ENCODE data around the gene OR56A3.
"Not testable (repeated sequence)": the region's sequence is repeated elsewhere in the genome, so short reads cannot be mapped to it uniquely, and the experiment has no call there.

The OR56A3 gene, protein sequence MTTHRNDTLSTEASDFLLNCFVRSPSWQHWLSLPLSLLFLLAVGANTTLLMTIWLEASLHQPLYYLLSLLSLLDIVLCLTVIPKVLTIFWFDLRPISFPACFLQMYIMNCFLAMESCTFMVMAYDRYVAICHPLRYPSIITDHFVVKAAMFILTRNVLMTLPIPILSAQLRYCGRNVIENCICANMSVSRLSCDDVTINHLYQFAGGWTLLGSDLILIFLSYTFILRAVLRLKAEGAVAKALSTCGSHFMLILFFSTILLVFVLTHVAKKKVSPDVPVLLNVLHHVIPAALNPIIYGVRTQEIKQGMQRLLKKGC

DNA sequence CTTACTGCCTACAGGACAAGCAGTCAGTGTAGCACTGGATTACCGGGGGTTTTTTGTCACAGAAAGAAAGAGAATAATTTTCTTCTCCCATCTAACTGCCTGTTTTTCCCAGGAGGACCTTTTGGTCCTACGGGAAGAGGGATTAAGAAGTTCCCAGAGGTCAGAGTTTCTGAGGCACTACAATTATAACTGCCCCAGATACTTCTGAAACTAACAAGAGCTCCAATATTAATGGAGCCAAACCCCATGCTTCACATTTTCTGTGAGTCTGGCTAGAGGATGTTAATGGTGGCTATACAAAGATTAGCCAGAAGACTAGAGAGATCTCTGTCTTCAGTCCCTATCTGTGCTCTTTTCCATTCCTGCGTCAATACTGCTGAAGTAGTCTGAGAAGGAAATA, at the start of gene OR56A3:
Gene OR56A3, plus strand, starts transcription at position 301 of the 400 bp plus-strand sequence. CDS start 5,096 bp downstream, outside the sequence.
- no peak for DNase-seq

DNA sequence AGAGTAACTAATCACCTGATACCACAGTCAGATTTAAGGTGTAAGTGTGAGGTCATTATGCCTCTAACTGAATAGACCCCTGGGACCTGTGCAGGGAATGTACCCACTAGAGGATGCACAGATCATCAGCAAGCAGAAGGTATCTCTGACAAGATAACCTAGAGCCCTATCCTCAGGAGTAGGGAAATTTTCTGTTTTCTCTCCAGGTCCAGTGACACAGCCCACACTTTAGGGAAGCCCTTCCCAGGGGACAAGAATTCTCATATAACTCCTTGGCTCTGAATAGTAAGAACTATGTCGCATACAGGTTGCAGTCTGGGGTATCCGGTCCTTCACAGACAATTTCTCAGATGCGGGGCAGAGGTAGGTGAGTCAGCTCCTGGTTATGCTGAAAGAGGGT, 49.1 kb upstream of the OR56A3 start, which contains the start of gene OR52E5:
Gene OR52E5, plus strand, starts transcription at position 301 of the 400 bp plus-strand sequence. CDS start 7,569 bp downstream, outside the sequence.
- no peak for DNase-seq

DNA sequence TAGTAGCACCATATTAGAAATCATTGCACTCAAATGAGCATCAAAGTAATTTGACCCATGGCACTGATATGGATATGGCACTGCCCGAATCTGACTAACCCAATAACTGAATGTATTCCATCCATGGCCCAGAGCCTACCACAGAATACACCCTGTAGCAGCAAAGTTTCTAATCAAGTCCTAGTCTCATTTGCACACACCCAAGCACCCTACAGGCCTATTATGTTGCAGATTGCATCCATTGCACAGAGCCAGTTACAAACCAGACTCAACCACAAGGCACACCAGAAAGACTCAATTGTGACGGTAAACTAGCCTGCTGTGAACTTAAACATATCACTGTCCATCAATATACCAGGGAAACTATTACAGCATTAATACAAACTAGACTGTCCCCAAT, 42.5 kb upstream of the OR56A3 start:
- DNase-seq = no peak

DNA sequence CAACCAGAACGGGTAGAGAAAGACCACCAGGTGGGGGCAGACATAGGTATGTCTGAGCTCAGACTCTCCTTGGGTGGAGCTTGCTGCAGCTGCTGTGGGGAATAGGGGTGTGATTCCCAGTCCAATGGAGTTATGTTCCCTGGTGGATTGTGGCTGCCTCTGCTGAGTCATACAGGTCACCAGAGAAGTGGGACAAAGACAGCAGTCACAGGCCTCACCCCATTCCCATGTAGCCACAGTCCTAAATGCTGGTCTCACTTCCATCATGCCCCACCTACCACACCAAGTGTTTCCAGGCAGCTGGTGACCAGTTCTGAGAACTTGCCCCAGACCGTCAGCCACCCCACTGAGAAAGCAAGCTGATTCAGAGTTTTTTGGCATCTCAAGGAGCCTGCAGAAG, 31.5 kb upstream of the OR56A3 start:
- no peak for DNase-seq

DNA sequence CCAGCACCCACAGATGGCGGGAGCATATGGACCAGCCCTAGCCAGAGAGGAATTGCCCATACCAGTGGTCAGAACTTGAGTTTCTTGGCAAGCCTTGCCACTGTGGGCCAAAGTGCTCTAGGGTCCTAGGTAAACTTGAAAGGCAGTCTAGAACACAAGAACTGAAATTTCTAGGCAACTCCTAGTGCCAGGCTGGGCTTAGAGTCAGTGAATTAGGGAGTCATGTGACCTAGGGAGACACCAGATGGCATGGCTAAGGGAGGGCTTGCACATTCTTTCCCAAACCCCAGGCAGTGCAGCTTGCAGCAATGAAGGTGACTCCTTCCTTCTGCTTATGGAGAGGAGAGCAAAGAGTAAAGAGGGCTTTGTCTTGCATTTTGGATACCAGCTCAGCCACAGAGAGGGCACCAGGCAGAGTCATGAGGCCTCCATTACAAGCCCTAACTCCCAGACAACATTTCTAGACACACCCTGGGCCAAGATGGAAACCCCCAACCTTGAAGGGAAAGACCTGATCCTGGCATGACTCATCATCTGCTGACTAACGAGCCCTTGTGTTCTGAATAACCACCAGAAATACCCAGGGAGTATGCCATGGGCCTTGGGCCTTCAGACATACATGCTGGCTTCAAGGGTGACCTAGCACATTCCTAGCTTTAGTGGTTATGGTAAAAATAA, 19.2 kb upstream of the OR56A3 start:
- DNase-seq = no peak

DNA sequence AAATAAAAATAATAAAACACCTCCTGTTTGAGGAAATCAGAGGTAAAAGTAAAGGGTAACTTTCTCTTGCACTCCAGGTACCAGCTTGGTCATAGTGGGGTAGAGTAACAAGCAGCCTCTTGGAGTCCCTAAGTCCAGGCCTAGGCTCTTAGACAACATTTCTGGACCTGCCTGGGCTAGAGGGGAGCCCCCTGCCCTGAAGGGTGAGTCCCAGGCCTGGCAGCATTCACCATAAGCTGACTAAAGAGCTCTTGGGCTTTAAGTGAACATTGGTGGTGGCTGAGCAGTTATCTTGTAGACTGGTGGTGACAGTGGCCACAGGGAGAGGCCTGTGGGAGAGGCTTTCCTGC, 18.6 kb upstream of the OR56A3 start:
- no peak for DNase-seq

DNA sequence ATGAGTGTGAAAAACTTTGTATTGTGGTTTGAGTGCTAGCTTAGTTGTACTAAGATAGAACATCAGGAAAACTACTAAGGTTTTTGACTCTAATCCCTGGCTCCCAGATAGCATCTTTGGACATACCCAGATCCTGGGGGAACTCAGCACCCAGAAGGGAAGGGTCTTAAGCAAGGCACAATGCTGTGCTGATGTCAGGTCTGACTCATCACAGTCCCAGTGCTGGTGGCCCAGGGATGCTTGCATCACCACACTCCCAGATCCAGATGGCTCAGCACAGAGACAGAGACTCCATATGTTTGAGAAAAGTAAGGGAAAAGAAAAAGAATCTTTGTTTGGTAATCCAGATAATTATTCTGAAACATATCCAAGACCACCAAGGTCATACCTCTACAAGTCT, 18.3 kb upstream of the OR56A3 start:
- no peak for DNase-seq

DNA sequence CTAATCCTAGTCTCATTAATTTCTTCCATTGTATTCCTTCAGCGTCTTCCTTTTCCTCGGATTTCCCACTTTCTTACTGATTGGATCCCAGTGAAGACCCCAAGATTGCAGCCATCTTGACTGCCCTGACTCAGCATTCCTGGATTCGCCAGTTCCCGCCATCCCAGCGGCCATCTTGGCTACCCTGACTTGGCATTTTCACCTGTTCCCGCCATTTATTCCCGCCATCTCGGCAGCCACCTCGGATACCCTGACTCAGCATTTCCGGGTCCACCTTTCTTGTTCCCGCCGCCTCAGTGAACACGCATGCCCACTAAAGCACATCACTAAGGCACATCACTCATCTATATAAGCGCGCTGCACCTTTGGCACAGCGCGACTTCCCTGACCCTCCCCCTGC, 13.8 kb upstream of the OR56A3 start:
- no peak for DNase-seq

DNA sequence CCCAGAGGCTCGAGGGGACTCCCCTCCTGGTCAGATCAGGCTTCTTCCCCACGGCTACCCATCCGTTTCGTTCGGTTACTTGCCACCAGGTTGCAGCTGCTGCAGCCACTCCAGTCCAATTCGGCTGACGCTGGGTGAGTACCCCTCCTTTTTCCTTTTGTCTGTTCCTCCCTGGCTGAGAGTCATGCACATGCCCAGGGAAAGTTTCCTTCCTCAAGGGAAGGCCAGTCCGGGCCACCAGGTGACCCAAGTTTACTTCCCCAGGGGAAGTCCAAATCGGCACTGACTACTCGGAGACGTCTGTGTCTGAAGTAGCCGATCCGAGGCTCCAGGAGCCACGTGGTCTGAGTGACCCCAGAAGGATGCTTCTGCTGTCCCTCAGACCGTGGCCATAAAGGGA, 13.2 kb upstream of the OR56A3 start:
- no peak for DNase-seq

DNA sequence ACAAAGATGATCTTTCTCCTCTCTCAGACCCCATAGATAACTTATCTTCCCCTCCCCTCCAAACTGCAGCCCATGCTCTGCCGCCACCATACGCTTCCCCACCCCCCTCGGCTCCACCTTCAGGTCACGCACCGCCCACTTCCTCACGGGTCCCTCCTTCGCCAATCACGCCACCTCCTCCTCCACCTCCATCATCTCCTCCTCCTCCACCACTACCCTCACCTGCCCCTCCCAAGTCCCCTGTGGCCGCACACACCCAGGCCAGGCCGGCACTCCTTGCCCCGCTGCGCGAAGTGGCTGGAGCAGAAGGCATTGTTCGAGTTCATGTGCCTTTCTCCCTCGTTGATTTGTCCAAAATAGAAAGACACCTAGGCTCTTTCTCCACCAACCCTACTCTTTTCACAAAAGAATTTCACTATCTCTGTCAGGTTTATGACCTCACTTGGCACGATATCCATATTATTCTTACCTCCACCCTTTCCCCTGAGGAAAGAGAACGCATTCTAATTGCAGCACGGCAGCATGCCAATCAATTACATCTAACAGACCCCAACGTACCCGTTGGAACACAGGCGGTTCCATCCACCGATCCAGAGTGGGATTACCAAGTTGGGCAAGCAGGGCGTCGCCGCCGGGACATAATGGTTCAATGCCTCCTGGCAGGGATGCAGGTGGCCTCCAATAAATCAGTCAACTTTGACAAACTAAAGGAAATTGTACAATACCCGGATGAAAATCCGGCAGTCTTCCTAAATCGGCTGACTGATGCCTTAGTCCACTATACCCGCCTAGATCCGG, 12.3 kb upstream of the OR56A3 start:
- no peak for DNase-seq

DNA sequence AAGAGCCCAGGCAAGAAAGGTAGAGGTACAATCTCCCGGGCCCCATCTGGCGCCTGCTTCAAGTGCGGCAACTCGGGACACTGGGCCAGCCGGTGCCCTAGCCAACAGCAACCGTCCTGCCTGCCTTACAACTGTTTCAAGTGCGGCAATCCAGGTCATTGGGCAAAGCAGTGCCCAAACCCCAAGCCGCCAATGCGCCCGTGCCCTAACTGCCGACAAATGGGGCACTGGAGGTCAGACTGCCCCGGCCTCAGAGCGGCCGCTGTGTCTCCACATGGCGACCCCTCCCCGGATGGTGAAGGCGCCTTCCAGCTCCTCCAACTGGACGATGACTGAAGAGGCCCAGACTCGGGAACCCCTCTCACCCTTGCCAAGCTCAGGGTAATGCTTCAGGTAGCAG, 11.4 kb upstream of the OR56A3 start:
- no peak for DNase-seq

DNA sequence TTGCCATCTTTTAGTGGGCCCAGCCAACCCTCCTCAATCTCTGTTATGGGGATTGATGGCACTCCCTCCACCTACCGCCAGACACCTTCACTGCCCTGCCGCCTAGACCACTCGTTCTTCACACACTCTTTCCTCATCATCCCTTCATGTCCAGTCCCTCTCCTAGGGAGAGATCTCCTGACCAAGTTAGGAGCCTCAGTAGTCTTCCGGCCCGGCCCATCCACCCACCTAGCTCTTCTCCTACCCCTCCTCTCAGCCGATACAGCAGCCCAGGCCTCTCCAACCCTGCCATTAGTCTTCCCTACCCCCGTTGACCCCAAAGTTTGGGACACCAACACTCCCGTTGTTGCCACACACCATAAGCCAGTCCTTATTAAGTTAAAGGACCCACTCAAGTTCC, 11.0 kb upstream of the OR56A3 start:
- no peak for DNase-seq

DNA sequence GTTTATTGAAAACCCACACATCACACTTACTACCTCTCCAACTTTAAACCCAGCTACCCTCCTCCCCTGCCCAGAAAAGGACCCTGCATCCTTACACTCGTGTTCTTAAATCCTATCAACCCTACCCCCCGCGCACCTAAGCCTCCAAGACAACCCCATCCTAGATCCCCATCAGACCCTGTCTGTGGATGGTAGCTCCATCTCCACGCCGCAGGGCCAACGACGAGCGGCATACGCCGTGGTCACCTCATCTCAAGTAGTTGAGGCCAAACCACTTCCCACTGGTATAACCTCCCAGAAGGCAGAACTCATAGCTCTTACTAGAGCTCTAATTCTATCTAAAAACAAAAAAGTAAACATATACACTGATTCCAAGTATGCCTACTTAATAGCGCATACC, 9.4 kb upstream of the OR56A3 start:
- no peak for DNase-seq

DNA sequence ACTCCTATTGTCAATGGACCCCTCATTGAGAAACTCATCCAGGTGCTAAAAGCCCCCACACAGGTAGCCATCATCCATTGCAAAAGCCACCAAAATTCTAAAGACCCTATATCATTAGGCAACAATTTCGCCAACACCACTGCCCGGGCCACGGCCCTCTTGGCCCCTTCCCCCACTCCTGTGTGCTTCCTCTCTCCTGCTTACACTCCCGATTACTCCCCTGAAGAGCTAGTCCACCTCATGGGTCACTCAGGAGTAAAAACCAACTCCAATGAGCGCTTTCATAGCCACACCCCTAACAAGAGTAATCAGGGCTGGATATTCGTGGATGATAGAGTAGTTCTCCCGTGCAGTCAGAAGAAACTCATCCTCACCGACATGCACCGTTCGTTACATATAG, 8.9 kb upstream of the OR56A3 start:
- DNase-seq = no peak

DNA sequence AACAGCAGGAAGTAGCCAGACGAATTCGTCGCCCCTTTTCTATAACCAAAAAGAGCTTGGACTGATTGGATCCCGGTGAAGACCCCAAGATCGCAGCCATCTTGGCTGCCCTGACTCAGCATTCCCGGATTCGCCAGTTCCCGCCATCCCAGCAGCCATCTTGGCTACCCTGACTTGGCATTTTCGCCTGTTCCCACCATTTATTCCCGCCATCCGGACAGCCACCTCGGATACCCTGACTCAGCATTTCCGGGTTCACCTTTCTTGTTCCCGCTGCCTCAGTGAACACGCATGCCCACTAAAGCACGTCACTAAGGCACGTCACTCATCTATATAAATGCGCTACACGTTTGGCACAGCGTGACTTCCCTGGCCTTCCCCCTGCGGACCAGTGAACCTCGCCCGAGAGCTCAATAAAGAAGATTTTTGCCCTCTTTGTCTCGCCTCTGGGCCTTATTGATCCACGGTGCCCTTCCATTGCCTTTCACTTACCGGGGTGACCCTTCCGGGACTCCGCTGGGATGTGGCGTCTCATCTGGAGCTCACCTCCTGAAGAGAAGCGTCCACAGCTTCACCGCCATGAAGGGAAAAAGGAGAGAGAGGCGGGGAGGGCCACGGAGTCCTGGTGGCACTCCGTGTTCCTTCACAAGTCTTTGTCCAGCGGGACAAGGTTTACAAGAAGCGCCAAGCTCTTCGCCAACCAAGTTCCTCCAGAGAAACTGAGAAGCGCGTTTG, 4.0 kb upstream of the OR56A3 start:
- no peak for DNase-seq

DNA sequence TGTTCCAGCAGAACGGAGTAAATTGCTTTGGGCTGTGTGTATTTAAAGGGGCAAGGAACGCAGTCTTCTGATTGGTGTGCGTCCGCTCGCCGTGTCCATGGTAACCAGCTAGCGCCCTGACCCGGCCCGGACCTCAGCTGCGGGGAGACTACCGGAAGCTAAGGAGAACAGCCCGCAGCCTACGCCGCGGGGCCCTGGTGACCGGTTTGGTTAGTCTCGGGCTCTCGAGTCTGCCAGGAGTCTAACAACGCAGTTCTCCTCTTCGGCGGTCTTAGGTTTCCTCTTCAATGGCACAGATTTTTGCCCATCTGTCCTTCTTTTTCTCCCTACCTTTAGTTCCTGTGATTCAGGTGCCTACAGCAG, 3.5 kb upstream of the OR56A3 start:
- DNase-seq = no peak

DNA sequence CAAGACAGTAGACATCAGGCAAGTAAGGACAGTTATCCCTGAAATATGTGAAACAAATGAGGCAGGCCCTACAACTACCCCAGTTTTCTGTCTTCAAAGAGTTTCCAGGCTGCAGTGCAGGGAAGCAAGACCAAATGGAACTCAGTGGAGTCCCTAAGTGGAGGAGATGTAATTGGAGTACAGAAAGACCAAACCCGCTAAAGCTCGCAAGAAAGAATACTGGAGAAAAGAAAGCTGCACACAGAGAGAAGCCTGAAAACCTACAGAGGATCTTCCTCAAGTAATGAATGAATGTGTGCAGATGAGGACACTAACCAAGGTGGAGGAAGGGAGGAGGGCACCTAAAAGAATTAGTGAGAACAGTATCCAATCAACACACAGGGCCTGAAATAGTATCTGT, 1.3 kb upstream of the OR56A3 start:
- DNase-seq = no peak

DNA sequence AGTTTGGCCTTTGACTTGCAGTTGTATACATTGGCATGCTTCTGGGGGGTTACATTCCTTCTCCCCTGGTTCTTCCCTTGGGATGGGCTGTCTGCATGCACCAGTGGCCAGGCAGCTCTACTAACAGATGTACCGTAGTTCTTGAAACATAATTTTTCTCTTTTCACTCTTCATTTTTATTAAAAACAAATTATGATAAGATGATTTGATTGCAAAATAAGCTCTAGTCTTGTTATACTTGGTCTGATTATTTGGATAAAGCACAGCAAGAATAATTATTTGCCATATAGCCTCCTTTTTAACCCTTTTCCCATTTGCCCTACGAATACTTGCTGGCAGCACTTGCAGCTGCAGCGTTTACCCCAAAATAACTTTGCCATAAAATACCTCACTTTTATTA, 13.5 kb downstream of the OR56A3 start:
- no peak for DNase-seq

DNA sequence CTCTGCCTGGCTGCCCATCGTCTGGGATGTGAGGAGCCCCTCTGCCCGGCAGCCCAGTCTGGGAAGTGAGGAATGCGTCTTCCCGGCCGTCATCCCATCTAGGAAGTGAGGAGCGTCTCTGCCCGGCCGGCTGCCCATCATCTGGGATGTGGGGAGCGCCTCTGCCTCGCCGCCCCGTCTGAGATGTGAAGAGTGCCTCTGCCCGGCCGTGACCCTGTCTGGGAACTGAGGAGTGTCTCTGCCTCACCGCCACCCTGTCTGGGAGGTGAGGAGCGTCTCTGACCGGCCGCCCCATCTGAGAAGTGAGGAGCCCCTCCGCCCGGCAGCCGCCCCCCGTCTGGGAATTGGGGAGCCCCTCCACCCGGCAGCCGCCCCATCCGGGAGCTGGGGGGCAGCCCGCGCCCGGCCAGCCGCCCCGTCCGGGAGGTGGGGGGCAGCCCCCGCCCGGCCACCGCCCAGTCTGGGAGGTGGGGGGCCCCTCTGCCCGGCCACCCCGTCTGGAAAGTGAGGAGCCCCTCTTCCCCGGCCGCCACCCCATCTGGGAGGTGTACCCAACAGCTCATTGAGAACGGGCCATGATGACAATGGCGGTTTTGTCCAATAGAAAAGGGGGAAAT, 18.8 kb downstream of the OR56A3 start:
- not testable (repeated sequence) for DNase-seq

DNA sequence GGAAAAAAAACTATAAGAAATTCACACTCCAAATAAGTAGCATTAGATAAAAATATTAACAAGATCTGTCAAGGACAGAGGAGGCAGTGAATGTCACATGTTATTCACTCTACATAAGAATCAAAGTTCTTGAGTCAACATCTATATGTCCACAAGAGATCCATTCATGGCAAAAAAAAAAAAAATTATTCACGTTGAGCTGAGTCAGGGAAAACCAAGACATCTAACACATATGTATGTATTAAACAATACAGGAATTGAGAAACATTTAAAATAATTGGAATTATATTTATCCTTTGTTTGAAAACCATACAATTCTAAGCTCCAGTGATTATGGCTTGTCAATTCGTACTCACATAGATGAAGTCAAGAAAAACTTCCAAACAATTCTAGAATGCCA, 24.9 kb downstream of the OR56A3 start:
- DNase-seq = no peak

DNA sequence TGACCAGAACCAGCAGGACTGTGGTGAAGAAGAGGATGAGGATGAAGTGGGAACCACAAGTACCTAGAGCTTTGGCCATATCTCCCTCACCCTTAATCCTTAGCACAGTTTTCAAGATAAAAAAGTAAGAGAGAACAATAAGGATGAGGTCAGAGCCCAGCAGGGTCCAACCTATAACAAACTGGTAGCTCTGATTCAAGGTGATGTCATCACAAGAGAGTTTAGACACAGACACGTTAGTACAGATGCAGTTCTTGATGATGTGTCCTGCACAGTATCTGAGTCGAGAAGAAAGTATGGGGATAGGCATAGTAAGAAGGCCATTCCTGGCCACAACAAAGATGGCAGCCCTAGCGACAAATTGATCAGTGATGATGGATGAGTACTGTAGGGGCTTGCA, 25.7 kb downstream of the OR56A3 start:
- DNase-seq = no peak

DNA sequence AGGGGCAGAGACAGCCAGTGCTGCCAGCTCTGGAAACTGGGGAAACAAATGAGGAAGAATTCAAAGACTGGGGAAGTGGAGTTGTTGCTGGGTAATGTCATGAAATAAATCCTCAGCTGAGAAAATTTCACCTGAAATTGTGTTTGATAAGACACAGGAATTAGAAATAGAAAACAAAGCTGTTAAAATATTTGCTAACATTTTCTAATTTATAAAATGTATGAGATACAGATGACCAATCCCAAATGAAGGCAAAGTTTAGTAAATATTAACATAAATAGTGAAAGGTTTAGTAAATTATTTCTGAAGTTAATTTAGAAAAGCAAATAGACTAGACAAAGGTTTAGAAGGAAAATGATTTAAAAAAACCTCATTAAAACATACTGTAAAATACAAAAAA, 26.3 kb downstream of the OR56A3 start, which contains the start of gene OR56A5:
Gene OR56A5, minus strand, starts transcription at position 101 of the 400 bp plus-strand sequence. Its CDS starts 0 bp downstream, at position 101.
- no peak for DNase-seq

DNA sequence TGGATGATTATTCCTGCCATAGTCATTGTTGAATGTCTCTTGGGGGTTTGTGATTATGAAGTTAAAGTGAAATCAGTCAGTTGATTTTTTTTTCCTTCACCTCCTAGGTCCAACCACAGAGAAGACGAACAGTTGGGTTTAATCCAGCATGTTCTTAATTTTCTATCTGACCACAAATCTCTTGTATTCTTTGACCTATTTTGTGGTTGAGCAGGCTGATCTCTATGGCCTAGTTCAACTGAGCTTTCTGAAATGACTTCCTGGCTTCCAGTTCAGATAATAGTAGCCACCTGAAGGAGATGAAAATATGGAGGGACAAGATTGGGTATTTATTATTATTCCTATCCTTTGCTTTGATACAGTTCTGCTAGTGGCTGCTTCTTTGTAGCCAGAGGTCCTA, 31.5 kb downstream of the OR56A3 start:
- no peak for DNase-seq
